ENCODE results near the gene VWC2. TPM values are rescaled to one million over a fixed set of nuclear protein-coding genes. Genes with fewer than 3 reads are reported as not detected.

Gene VWC2
- polyA plus RNA-seq, 1 experiment = not detected

- Histone ChIP-seq H3K27ac (ENCODE audit: low read depth, low read length) (no peak overlapping the region), H3K27me3 (ENCODE audit: control insufficient read depth, insufficient read depth, low read length) (no peaks in the 10 kb centered on the region), H3K9me3 (ENCODE audit: control insufficient read depth, insufficient read depth, low read length) (peaks cover 4% of the 10 kb centered on the region; the same call in 1 of the 2 replicates), H3K4me3 (ENCODE audit: low read depth, low read length) (no peak overlapping the region)
- ChIA-PET CTCF (no interaction called here), POLR2A (no interaction called here)
- DNase-seq (ENCODE audit: low read depth, low spot score) = no peak
- TF ChIP-seq CTCF (IDR thresholded peaks at IDR 0.05; ENCODE audit: low read depth, low read length) = no peak
Measured at GRCh38 chr7:49822856-49823255, 49.4 kb downstream of the VWC2 start.

GRCh38 chr7:49823566-49823965 lies 50.1 kb downstream of the VWC2 start:
- no peak for DNase-seq (ENCODE audit: low read depth, low spot score)
- Histone ChIP-seq H3K9me3 (ENCODE audit: control insufficient read depth, insufficient read depth, low read length) (peaks cover 6% of the 10 kb centered on the region; the same call in 1 of the 2 replicates), H3K27ac (ENCODE audit: low read depth, low read length) (no peak overlapping the region), H3K4me3 (ENCODE audit: low read depth, low read length) (no peak overlapping the region), H3K27me3 (ENCODE audit: control insufficient read depth, insufficient read depth, low read length) (no peaks in the 10 kb centered on the region)
- CTCF ChIA-PET = no interaction called here
- POLR2A ChIA-PET = no interaction called here
- no peak for TF ChIP-seq CTCF (IDR thresholded peaks at IDR 0.05; ENCODE audit: low read depth, low read length)

- Histone ChIP-seq H3K27me3 (ENCODE audit: control insufficient read depth, insufficient read depth, low read length) (no peaks in the 10 kb centered on the region), H3K4me3 (ENCODE audit: low read depth, low read length) (no peak overlapping the region), H3K27ac (ENCODE audit: low read depth, low read length) (no peak overlapping the region), H3K9me3 (ENCODE audit: control insufficient read depth, insufficient read depth, low read length) (peaks cover 14% of the 10 kb centered on the region)
- TF ChIP-seq CTCF (IDR thresholded peaks at IDR 0.05; ENCODE audit: low read depth, low read length) = no peak
- CTCF ChIA-PET = no interaction called here
- DNase-seq (ENCODE audit: low read depth, low spot score) = no peak
- POLR2A ChIA-PET = no interaction called here
Measured at GRCh38 chr7:49839863-49840645, 66.6 kb downstream of the VWC2 start.

- CTCF ChIA-PET = no interaction called here
- H3K4me3 ChIP-seq (ENCODE audit: low read depth, low read length) = no peak overlapping the region
Measured at GRCh38 chr7:49840751-49841405, 67.4 kb downstream of the VWC2 start.

More at GRCh38 chr7:49840751-49841405, 67.4 kb downstream of the VWC2 start:
- Histone ChIP-seq H3K27ac (ENCODE audit: low read depth, low read length) (no peak overlapping the region), H3K9me3 (ENCODE audit: control insufficient read depth, insufficient read depth, low read length) (peaks cover 14% of the 10 kb centered on the region), H3K27me3 (ENCODE audit: control insufficient read depth, insufficient read depth, low read length) (no peaks in the 10 kb centered on the region)
- no peak for DNase-seq (ENCODE audit: low read depth, low spot score)
- POLR2A ChIA-PET = no interaction called here
- TF ChIP-seq CTCF (IDR thresholded peaks at IDR 0.05; ENCODE audit: low read depth, low read length) = no peak
